Astrocyte of the cerebellum (primary cell): ENCODE data around the gene ZNF429.

Experiments used
- DNase-seq: peaks from one replicate; pipeline ENCODE4 v3.0.0-alpha.2; 2011; ENCODE audit warnings: low read depth
- H3K4me3 ChIP-seq: 2 replicates; pipeline ENCODE4 v1.5.1; 2011; ENCODE audit warnings: mild to moderate bottlenecking, low read depth, low read length, moderate library complexity
- in situ Hi-C: cut with HindIII; loops from 2 replicates; pipeline ENCODE4 v1.10.0; 2017; ENCODE audit warnings: low sequenced_read_pairs
- TF ChIP-seq, protein P1 (sequence below): IDR thresholded peaks from 2 replicates; pipeline ENCODE4 v1.5.1; 2012; ENCODE audit warnings: low read length, low read depth, moderate library complexity, mild to moderate bottlenecking; ENCODE audit errors: missing control alignments

Gene ZNF429

DNA sequence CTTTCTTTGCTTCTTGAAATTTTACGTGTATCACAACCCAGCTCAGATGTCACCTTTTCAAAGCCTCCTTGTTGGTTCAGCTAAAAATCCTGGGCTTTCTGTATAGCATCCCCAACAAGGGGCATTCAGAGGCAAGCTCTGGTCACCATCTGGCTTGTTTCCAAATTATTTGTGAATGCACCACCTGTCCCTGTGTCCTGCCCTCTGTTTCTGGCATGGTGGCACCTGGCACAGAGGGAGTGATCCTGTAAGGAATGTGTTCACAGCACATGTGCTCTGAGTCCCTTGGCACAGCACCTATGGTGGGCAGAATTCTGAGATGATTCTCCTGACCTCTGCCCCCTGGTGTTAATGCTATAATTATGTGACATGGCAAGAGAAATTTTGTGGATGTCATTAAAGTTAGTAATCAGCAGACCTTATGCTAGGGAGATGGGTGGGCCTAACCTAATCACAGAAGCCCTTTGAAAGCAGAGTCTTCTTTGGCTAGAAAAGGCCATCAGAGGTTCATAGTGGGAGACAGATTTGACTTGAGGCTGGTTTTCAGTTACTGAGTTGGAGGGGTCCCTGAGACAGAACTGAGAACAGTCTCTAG, 76.3 kb downstream of the ZNF429 start:
- TF ChIP-seq, protein P1, sequence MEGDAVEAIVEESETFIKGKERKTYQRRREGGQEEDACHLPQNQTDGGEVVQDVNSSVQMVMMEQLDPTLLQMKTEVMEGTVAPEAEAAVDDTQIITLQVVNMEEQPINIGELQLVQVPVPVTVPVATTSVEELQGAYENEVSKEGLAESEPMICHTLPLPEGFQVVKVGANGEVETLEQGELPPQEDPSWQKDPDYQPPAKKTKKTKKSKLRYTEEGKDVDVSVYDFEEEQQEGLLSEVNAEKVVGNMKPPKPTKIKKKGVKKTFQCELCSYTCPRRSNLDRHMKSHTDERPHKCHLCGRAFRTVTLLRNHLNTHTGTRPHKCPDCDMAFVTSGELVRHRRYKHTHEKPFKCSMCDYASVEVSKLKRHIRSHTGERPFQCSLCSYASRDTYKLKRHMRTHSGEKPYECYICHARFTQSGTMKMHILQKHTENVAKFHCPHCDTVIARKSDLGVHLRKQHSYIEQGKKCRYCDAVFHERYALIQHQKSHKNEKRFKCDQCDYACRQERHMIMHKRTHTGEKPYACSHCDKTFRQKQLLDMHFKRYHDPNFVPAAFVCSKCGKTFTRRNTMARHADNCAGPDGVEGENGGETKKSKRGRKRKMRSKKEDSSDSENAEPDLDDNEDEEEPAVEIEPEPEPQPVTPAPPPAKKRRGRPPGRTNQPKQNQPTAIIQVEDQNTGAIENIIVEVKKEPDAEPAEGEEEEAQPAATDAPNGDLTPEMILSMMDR = no peak
- no peak overlapping the region for H3K4me3 ChIP-seq
- in situ Hi-C loops = no loop called here
- no peak for DNase-seq

DNA sequence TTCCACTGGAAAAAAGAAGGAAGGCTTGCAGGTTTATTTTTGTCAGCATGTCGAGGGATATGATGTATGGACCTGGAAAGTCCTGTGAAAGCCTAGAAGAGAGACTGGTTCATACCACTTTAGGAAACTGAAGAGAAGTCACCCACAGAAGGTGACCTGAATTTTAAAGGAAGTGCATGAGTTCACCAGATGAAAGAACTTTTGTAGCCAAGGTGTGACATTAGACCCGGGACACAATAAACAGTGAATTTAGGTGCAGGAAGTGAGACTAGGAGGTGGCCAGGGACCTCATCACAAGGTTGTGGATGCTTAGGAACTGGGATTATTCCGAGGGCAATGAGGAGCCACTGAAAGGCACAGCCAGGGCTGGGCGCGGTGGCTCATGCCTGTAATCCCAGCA, 79.1 kb downstream of the ZNF429 start:
- H3K4me3 ChIP-seq = no peak overlapping the region
- DNase-seq = no peak
- in situ Hi-C loops = no loop called here
- TF ChIP-seq, protein P1 = no peak

DNA sequence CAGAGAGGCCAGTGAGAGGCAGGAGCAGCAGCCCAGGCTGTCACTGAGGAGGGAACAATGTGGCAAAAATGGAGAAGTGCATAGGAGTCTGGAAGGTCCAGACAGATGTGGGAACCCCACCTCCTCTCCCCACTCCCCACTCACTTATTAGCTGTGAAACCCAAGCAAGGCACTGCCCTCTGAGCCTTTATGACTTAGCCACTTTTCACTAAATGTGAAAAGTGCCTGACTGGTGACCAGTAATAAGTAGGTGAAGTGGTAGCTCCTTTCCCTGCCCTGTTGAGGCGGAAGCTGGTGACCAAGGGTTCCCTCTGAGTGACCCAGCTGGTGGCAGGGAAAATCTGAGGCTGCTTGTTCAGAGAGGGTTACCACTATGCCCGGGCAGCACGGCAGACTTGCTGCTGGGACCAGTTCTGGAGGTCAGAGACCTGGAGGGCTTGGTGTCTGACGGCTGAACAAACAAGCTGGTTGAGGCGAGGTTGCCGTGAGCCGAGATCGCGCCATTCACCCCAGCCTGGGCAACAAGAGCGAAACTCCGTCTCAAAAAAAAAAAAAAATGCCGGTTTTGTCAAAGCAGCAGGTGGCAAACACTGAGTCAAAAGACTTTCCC, 80.0 kb downstream of the ZNF429 start:
- DNase-seq = no peak
- TF ChIP-seq, protein P1 = no peak
- in situ Hi-C loops = no loop called here
- H3K4me3 ChIP-seq = no peak overlapping the region

DNA sequence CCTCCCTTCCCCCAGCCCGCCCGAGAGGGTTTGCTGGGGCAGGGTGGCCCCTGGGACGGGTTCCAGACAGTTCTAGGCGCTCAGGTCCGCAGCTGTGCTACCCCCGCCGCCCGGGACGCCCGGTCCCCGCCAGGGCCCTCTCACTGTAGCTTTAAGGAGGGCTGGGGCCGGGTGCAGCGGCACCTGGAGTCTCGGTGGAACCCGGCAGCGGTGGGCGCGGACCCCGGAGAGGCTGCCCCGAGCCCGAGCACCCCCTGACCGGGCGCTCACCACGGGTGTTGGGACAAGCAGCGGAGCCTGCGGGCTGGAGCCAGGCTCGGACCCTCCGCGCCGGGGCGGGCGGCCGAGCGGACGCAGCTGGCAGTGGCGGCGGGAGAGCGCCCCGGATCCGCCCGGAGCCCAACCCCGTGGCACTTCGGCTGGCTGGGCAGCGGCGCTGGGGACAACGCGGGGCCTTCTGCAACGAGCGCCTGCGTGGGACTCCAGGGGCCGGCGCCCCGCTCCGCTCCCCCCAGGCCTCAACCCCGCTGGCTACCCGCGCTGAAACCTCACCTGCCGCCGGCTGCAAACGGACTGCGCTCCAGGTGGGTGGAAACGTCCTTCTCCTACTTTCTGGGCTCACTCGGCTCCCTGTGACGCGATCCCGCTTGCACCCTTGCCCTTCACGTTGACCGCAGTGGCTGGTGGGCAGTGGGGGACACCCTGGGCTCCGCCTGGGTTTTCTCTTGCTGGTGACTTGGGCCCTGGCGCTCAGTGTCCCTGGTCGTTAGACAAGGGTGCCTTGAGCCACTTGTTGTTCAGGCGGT, 81.1 kb downstream of the ZNF429 start:
- in situ Hi-C loops = no loop called here
- TF ChIP-seq, protein P1 = no peak
- no peak overlapping the region for H3K4me3 ChIP-seq
- DNase-seq = no peak

DNA sequence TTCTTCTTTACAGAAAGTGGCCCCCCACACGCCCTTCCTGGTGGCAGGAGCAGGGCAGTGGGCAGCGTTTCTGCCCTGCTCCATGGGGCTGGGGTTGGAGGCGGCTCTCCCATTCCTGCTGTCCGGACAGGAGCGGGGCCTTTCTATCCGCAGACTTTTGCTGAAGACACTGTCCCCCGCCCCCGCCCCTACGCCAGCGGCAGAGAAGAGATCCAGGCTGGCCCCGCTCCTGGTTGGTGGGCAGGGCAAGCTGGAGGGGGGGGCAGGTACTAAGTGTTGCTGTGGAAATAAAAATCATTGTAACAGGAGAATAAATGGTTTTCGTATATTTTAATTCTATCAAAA, 81.7 kb downstream of the ZNF429 start:
- TF ChIP-seq, protein P1 = no peak
- DNase-seq = no peak
- in situ Hi-C loops = no loop called here
- no peak overlapping the region for H3K4me3 ChIP-seq

DNA sequence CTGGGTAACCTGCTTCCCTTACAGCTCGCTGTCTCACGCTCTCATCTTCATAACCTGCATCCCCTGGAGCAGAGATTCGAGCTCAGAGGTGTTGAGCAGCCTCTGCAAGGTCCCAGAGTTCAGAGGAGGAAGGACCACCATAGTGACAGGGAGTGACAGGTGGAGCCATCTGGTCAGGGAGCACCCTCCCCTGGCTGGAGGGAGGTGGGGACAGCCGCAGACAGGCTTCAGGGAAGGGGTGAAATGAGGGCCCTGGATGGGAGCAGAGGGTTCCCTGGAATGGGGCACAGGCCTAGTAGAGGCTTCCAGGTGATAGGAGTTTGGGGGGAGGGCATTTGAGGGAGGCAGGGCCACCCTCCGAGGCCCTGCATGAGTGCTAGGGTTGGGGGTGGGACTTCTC, 82.1 kb downstream of the ZNF429 start:
- TF ChIP-seq, protein P1 = no peak
- in situ Hi-C loops = no loop called here
- no peak for DNase-seq
- no peak overlapping the region for H3K4me3 ChIP-seq
